K562 (cell line): ENCODE data around the gene TNP1. TPM values are rescaled to one million over a fixed set of nuclear protein-coding genes. Genes with fewer than 3 reads are reported as not detected.

Experiments
- ATAC-seq: fragments of 200-7000 bp; cut with Tn5 transposase; 3 replicates; pipeline ENCODE4 v1.9.1; 2020; ENCODE audit warnings: moderate library complexity
- BruUV-seq: library from RNA; stranded (reverse); fragments of 400-500 nt; replicated peaks from 2 replicates; lab custom pipeline; 2021; lab: Mats Ljungman, UMichigan
- CTCF ChIA-PET: fragments of 300-600 bp; formaldehyde crosslinking; extraction: SDS; loops from one replicate; lab custom pipeline; 2021; ENCODE audit warnings: low intra/inter-chr PET ratio; lab: Yijun Ruan, JAX
- POLR2A ChIA-PET: fragments of 300-600, 350-650 bp; sonication (Branson Sonifier 250); formaldehyde crosslinking; extraction: SDS; loops from one replicate; lab custom pipeline; 2021; ENCODE audit warnings: antibody characterized with exemption, inconsistent platforms; lab: Yijun Ruan, JAX
- DNase-seq, 4 experiments: peaks; one replicate each; pipeline versions ENCODE4 v3.0.0 to v3.0.0-alpha.2; 2011 to 2018; ENCODE audit warnings: low spot score in 3 of 4, mixed read lengths in 3 of 4; ENCODE audit errors: extremely low read depth in 1 of 4
- FAIRE-seq: peaks from 2 replicates; lab custom pipeline; 2011; peaks lifted over from hg19 to GRCh38; lab: Jason Lieb, UNC
- H2AFZ ChIP-seq: 2 replicates; pipeline ENCODE4 v1.6.0; 2011; ENCODE audit warnings: low read depth, low read length, control low read depth, inconsistent platforms
- H3K27ac ChIP-seq: fragments of 200-600 bp; 3 replicates; pipeline ENCODE4 v1.8.0; 2011; ENCODE audit warnings: low read depth, mild to moderate bottlenecking, control low read depth, inconsistent platforms, low read length, moderate library complexity, mixed read lengths; ENCODE audit errors: extremely low read depth
- H3K27me3 ChIP-seq, 2 experiments: fragments of 300-600 bp in 1 of 2; 2 replicates in 1 of 2; 3 replicates in 1 of 2; pipeline versions ENCODE4 v1.6.0 to v1.8.0; 2011; ENCODE audit warnings: inconsistent platforms in 2 of 2, low read length in 2 of 2, mild to moderate bottlenecking in 1 of 2, mixed read lengths in 1 of 2, moderate library complexity in 1 of 2; ENCODE audit not compliant: control insufficient read depth in 2 of 2, insufficient read depth in 2 of 2
- H3K36me3 ChIP-seq: fragments of 300-600 bp; 3 replicates; pipeline ENCODE4 v1.8.0; 2011; ENCODE audit warnings: mild to moderate bottlenecking, low read length, inconsistent platforms; ENCODE audit not compliant: control insufficient read depth, insufficient read depth
- H3K4me1 ChIP-seq, 2 experiments: fragments of 200-600 bp in 1 of 2; replicated peaks in 1 of 2; 2 replicates in 1 of 2; 3 replicates in 1 of 2; pipeline versions ENCODE4 v1.5.1 to v1.8.0; 2011; ENCODE audit warnings: inconsistent platforms in 2 of 2, low read length in 2 of 2, mild to moderate bottlenecking in 1 of 2, mixed read lengths in 1 of 2, moderate library complexity in 1 of 2; ENCODE audit not compliant: control insufficient read depth in 2 of 2, insufficient read depth in 2 of 2
- H3K4me2 ChIP-seq: 2 replicates; pipeline ENCODE4 v1.6.1; 2011; ENCODE audit warnings: low read length, control low read depth, inconsistent platforms, mixed read lengths; ENCODE audit not compliant: insufficient read depth
- H3K4me3 ChIP-seq: fragments of 200-600 bp; sonication (generic), shearing (Covaris generic); 2 replicates; pipeline ENCODE4 v1.5.1; 2016; ENCODE audit warnings: control low read depth, inconsistent platforms
- H3K79me2 ChIP-seq: fragments of 200-600 bp; 3 replicates; pipeline ENCODE4 v1.8.0; 2011; ENCODE audit warnings: low read length, inconsistent platforms; ENCODE audit not compliant: control insufficient read depth, insufficient read depth
- H3K9ac ChIP-seq, 2 experiments: 2 replicates each; pipeline versions ENCODE4 v1.6.0 to v1.6.1; 2011; ENCODE audit warnings: low read depth in 2 of 2, low read length in 2 of 2, control low read depth in 1 of 2, inconsistent platforms in 1 of 2, mild to moderate bottlenecking in 1 of 2, mixed read lengths in 1 of 2; ENCODE audit not compliant: insufficient read depth in 1 of 2
- H3K9me1 ChIP-seq: one replicate; pipeline ENCODE4 v1.6.0; 2011; ENCODE audit warnings: inconsistent platforms, mild to moderate bottlenecking, low read length, moderate library complexity; ENCODE audit not compliant: control insufficient read depth, insufficient read depth
- H3K9me3 ChIP-seq: replicated peaks from 2 replicates; pipeline ENCODE4 v1.5.1; 2011; ENCODE audit warnings: low read depth, low read length, inconsistent platforms; ENCODE audit not compliant: control insufficient read depth, insufficient read depth
- H4K20me1 ChIP-seq: replicated peaks from 2 replicates; pipeline ENCODE4 v1.6.1; 2011; ENCODE audit warnings: low read length, inconsistent platforms, mixed read lengths; ENCODE audit not compliant: control insufficient read depth, insufficient read depth
- CBFB ChIP-seq: sonication (generic); formaldehyde crosslinking; IDR thresholded peaks from 2 replicates; pipeline ENCODE4 v1.4.0; 2020; ENCODE audit warnings: mild to moderate bottlenecking, missing genetic modification reagents
- CSDE1 ChIP-seq, 2 experiments: fragments of 450-650 bp; IDR thresholded peaks; 2 replicates each; pipeline ENCODE4 v1.6.1; 2016; ENCODE audit warnings: mild to moderate bottlenecking in 1 of 2
- NCOA6 ChIP-seq: fragments of 450-650 bp; IDR thresholded peaks from 2 replicates; pipeline ENCODE4 v1.6.1; 2017; ENCODE audit warnings: mild to moderate bottlenecking
- NR0B1 ChIP-seq: fragments of 450-650 bp; IDR thresholded peaks from one replicate; pipeline ENCODE4 v1.6.1; 2018; ENCODE audit warnings: mild to moderate bottlenecking, moderate library complexity; ENCODE audit not compliant: partially characterized antibody
- PTBP1 ChIP-seq: fragments of 200-400 bp; formaldehyde crosslinking; IDR thresholded peaks from 2 replicates; pipeline ENCODE4 v1.6.1; 2017; ENCODE audit warnings: low read depth, low read length
- RBM17 ChIP-seq: fragments of 200-400 bp; formaldehyde crosslinking; IDR thresholded peaks from 2 replicates; pipeline ENCODE4 v1.6.1; 2017; ENCODE audit warnings: low read depth, mild to moderate bottlenecking, low read length, borderline replicate concordance
- RBM22 ChIP-seq: fragments of 200-400 bp; formaldehyde crosslinking; IDR thresholded peaks from 2 replicates; pipeline ENCODE4 v1.6.1; 2018; ENCODE audit warnings: low read length, low read depth; ENCODE audit not compliant: poor library complexity, severe bottlenecking
- TSC22D4 ChIP-seq: fragments of 450-650 bp; IDR thresholded peaks from 2 replicates; pipeline ENCODE4 v1.6.1; 2016; ENCODE audit warnings: missing genetic modification characterization, missing biosample characterization, control low read depth
- ZMIZ1 ChIP-seq, 2 experiments: fragments of 150-350 bp in 1 of 2; IDR thresholded peaks; 2 replicates each; pipeline ENCODE4 v1.6.1; 2012 to 2016; ENCODE audit warnings: low read depth in 2 of 2, low read length in 2 of 2, mild to moderate bottlenecking in 1 of 2, moderate library complexity in 1 of 2
- ZNF253 ChIP-seq: fragments of 250-450 bp; sonication (Bioruptor Pico); conservative IDR thresholded peaks from 2 replicates; pipeline ENCODE4 v1.6.1; 2021; ENCODE audit warnings: mild to moderate bottlenecking
- WGBS: fragments of 100-300 bp; shearing (Covaris generic); methylation state at CpG from one replicate; pipeline ENCODE4 v1.1.6; 2016; ENCODE audit warnings: low coverage, mixed read lengths; ENCODE audit not compliant: insufficient coverage; ENCODE audit errors: missing lambda C conversion rate; 5-methylcytosine and 5-hydroxymethylcytosine counted together
- in situ Hi-C: fragments of 300-500 bp; cut with MboI; formaldehyde crosslinking; loops from 4 replicates; pipeline ENCODE4 v1.15.0; 2018; ENCODE audit warnings: inconsistent platforms, mixed read lengths
- intact Hi-C: fragments of 100-400 bp; cut with micrococcal nuclease; formaldehyde crosslinking; loops from 2 replicates; pipeline ENCODE4 v1.14.2; 2022
- polyA plus RNA-seq, 8 experiments: library from polyadenylated mRNA; depleted of rRNA in 4 of 8; stranded (reverse) in 5 of 8; unstranded in 3 of 8; fragments of >200 nt; fragmentation: Nextera tagmentation in 2 of 8; fragmentation: Illumina TruSeq in 1 of 8; extraction: Ambion mirVana in 2 of 8; extraction: Trizol in 1 of 8; gene quantifications; 2 replicates each; pipeline versions ENCODE4 v1.2.1 to v1.2.3, GENCODE V29; 2011 to 2014; ENCODE audit warnings: inconsistent platforms in 1 of 8, missing spikeins in 1 of 8
- total RNA-seq, 7 experiments: library from RNA; depleted of rRNA in 6 of 7; stranded (reverse); fragments of >200 nt in 6 of 7; fragmentation: Illumina TruSeq in 2 of 7; extraction: Trizol in 2 of 7; gene quantifications; 2 replicates each; pipeline versions ENCODE4 v1.2.1 to v1.2.3, GENCODE V29; 2011 to 2021; ENCODE audit warnings: low replicate concordance in 1 of 7

Gene TNP1
- total and polyA plus RNA-seq, 9 of the 15 experiments (the other 6 are each of a cell fraction or from before 2014, with no cell fraction given), result not detected

- ChIA-PET CTCF (no interaction called here), POLR2A (no interaction called here)
- no peaks in the 10 kb centered on the region for H3K27me3 ChIP-seq
- H3K4me1 ChIP-seq, result peaks cover 7 to 15% of the 10 kb centered on the region in 2 experiments; a peak in 3 of 5 replicates
- BruUV-seq, result no TSS peak
- intact Hi-C loops, result no loop called here
- no peak overlapping the region for H3K27ac ChIP-seq
- no peak overlapping the region for H3K4me3 ChIP-seq
- no peaks in the 10 kb centered on the region for H3K9me1 ChIP-seq
- H4K20me1 ChIP-seq, result no peaks in the 10 kb centered on the region
- ATAC-seq (no peak), DNase-seq (no peak), FAIRE-seq (no peak)
- no peaks in the 10 kb centered on the region for H3K79me2 ChIP-seq
- 70% methylated on average over 4 of the region's 4 CpGs for WGBS
- H3K36me3 ChIP-seq, result no peaks in the 10 kb centered on the region
- in situ Hi-C loops, result no loop called here
- H3K9ac ChIP-seq, result no peak overlapping the region; a peak in 1 of 4 replicates
- H3K9me3 ChIP-seq, result no peaks in the 10 kb centered on the region
- no peak overlapping the region for H2AFZ ChIP-seq
- H3K4me2 ChIP-seq, result no peak overlapping the region
- TF ChIP-seq CBFB (CRISPR knock-in tag), result no peak
Measured at GRCh38 chr2:216855079-216855478, 4.8 kb downstream of the TNP1 start.

DNA sequence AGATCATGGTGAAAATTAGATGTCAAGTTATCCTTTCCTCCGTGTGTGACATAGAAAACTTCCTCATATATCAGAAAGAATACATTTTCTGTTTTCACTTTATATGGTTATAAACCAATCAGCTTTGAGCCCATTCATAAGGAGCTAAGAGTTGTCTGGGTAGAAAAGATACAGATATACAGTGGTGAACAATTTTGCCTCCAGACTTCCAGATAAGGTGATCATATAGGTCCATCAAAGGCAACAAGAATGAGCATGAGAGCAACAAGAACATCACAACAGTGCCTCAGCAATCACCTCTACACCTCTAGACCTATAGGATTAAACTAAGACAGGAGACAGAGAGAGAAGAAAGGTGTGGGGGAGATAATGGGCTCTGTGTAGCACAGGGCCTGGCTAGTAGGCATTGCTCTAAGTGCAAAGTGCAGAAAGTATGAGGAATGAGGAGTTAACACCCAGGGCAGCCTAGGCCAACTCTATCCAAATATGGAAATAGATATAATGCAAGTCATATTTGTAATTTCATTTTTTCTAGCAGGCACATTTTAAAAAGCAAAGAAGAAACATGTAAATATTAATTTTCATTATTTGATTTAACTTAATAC is 8.3 kb downstream of the TNP1 start:
- CTCF ChIA-PET, result no interaction called here

More for the DNA sequence above, 8.3 kb downstream of the TNP1 start:
- Histone ChIP-seq H4K20me1 (no peaks in the 10 kb centered on the region), H3K79me2 (no peaks in the 10 kb centered on the region), H2AFZ (no peak overlapping the region), H3K4me1 (peaks cover 10 to 15% of the 10 kb centered on the region in 2 experiments; a peak in 3 of 5 replicates), H3K27me3 (no peaks in the 10 kb centered on the region), H3K9me3 (no peaks in the 10 kb centered on the region), H3K9ac (no peak overlapping the region), H3K4me2 (no peak overlapping the region), H3K4me3 (no peak overlapping the region), H3K36me3 (no peaks in the 10 kb centered on the region), H3K27ac (no peak overlapping the region)
- 0% methylated on average over 1 of the region's 1 CpG for WGBS
- no peak for FAIRE-seq
- no TSS peak for BruUV-seq
- no peak for ATAC-seq
- in situ Hi-C loops, result no loop called here
- DNase-seq, result no peak
- POLR2A ChIA-PET, result interaction anchor here (0.6 kb wide), 1 partner anchor 151 kb away, joined by 3 read pairs; no protein-coding TSS in a partner anchor
- intact Hi-C loops, result no loop called here
- TF ChIP-seq RBM17, result no peak
- TF ChIP-seq NR0B1, result no peak
- no peak for TF ChIP-seq ZNF253
- no peak for TF ChIP-seq NCOA6
- no peak for TF ChIP-seq RBM22
- TF ChIP-seq PTBP1, result no peak
- no peak for TF ChIP-seq CSDE1 (IDR thresholded peaks at IDR 0.05)
- no peak for TF ChIP-seq ZMIZ1 (IDR thresholded peaks at IDR 0.05; ENCODE audit: low read depth in 2 of 2, low read length in 2 of 2)
- TF ChIP-seq TSC22D4 (tag), result no peak
- TF ChIP-seq, all 486 proteins: peak for 0
- H3K9me1 ChIP-seq, result no peaks in the 10 kb centered on the region
